Measurements from ENCODE around the gene C1orf116.

Gene C1orf116

DNA sequence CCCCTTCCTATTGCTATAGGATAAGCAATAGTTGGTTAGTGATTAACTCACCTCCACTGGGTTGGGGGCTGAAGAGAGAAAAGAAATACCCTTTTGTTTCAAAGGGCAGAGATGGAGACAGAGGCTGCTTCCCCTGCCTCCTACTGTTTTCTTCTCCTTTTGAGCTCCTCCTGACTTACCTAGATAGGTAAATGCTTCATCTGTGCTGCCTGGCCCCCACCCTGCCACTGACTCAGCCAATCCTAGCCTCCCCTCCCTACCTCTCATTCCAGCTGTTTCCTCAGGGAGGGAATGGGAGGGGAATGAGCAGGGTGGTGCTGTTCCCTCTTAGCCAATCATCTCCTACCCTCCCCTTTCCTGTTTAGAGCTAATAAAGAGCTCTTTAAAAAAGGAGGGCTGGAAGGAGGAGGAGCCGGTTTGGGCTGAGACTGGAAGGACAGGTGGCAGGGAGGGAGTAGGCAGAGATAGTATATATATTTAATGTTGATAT lies at the start of gene C1orf116:
Gene C1orf116, minus strand, starts transcription at position 229 of the 490 bp plus-strand sequence. CDS start 5,158 bp downstream, outside the sequence.
- DNase-seq: no peak

DNA sequence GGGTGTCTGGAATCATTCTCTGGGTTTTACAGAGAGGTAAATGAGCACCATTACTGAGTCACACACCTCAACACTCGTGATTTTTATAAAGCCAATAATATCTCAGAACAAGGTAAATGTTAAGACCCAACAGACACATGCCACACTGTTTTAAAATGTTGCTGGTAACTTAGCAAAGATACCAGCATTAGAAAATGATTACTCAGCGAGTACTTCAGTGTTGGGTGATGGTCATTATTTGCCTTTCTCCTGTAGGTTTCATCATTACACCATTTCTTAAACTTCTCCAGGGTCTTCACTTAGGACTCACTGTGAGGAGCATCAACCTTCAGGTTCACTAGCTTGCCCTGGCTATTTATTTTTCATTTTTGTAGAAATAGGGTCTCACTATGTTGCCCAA lies 49.2 kb upstream of the C1orf116 start:
- DNase-seq: no peak

DNA sequence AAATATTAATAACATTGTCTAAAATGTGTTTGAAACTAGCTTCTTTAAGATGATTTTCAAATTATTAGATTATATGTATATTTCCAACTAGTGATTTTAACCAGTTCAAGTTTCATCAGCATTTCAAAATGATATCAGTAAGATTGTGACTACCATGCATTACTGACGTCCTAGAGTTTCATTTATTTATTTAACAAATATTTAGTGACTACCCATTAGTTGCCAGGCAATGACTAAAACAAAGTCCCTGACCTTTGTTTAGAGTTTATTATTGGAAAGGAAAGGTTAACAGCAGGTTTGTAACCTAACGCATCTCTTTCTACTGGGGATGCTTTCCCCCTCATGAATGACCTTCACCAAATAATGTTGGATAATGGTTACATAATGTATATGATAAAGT lies 48.5 kb upstream of the C1orf116 start:
- no peak for DNase-seq

DNA sequence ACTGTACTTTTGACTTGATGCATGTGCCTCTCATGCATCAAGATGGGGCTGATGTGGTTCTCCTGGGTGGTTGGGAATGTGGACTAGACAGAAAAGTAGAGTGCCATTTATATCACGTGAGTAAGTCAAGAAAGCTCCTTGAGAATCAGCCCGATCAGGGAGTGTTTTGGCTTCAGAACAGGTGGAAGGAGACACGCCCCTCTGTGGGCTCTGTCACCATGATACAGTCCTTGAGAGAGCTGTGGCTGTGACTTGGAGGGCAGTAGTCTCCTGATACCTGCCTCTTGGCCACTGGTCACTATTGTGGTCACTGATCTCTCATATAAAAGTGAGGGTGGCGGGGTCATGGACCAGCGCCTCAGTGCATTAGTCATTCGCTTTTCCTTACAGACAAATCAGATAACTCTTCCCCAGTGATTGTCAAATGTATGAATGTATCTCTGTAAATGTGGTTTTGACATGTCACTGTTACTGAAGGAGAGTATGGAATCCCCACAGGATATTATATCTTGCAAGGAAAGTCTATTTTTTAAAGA lies 47.2 kb upstream of the C1orf116 start:
- DNase-seq: no peak

DNA sequence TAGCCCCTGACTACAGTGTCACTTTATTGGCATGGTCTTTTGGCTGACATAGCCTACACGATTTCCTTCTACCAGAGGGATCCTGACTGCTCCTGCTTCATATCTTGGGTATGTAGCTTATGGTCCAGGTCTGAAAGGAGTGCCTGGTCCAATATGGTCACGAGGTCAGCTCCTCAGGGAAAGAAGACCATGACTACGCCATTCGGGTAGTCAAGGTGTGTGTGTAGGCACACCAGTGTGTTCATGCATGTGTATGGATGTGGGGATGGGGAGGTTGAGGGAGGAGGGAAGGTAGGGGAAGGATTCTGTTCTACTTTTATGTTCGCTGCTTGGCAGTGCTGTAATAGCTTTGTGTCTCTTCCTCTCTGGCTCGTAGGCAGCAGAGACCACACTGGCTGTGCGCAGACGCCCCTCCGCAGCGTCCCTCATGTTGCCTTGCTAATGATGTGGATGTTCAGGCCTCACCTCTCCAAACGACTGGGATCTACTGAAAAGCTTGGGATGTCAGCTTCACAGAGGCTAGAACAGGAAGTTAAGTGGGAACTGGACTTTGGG lies 46.1 kb upstream of the C1orf116 start:
- no peak for DNase-seq

DNA sequence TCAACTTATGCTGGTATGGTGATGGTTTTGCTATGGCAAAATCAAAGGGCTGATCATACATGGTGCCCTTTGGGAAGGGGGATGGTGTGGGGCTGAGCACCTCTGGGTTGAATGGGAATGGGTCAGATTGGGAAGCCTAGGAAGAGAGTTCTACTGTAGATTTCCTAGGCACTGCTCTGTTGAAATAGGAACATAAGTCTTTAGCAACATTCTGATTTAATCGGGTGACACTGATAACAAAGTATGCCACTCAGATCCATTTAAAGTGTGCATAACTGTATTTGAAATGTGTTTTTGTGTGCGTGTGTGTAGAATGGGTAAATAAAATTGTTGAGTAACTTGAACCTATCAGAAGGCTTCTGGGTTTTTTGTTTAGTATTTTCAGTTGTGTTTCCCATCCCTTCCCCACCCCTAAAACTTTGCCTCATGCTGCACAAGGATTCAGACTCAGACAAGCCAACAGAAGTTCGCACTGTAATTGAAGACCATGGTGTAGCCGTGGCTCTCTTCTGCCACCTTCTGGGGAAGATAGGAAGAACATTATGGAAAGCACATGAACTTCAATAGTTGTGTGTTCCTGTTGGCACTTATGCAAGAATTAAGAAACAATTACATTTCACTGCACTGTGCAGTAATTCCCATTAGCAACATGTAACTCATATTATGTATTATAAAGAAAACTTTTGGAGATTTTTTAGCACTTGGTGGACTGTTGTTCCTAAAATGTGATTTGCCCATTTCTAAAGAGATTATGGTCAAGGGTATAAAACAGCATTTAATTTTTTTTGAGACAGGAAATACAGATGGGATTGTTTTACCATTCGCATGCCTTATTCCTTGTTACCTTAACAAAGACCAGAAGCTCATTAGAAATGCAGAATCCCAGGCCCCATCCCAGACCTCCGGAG lies 45.2 kb upstream of the C1orf116 start:
- DNase-seq: peak; percentile 66

DNA sequence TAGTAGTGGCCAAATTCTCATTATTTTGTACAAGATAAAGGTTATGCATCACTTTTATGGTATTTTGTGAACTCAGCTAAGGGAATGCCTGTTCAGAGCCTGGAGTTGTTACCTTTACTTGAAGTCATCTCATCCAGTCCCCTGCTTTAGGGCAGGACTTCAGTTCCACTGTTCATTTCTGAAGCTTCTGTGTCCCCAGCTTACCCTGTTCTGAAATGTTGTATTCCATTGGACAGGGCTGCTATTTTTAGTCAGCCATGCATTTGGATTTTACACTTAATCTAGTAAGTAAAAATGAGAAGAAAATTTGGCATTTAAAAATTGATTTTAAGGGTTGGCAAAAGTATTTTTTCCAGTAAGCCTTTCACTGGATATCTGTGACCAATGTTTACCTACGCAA lies 44.5 kb upstream of the C1orf116 start:
- no peak for DNase-seq

DNA sequence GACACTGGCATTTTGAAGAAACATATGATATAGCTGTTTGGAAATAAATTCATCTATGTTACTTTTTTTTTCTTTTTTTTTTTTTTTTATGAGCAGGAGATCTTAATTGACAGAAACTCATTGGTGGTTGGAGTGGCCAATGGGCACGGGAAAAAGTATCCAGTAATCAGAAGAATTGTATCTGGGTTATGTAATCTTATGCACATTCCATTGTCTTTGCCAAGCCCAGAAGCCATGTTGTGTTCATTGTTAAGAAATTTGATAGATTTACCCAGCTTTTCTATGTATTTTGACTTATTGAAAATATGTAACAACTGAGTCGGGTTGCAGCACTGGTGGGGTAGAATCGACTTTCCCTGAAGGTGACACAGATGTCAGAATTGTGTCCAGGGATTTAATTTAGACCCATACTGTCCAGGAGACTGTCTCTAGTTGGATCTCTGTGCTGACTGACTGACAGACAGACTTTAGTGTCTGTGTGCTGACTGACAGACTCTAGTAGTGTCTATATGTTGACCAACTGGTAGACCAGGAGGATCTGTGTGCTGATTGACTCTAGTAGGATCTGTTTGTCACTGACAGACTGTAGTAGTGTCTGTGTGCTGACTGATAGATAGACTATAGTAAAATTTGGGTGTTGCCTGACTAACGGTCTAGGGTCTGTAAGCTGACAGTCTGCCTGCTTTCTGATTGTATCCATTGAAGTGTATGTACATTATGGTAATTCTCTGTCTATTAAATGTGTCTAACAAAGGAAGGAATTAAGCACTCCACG lies 43.8 kb upstream of the C1orf116 start:
- no peak for DNase-seq

DNA sequence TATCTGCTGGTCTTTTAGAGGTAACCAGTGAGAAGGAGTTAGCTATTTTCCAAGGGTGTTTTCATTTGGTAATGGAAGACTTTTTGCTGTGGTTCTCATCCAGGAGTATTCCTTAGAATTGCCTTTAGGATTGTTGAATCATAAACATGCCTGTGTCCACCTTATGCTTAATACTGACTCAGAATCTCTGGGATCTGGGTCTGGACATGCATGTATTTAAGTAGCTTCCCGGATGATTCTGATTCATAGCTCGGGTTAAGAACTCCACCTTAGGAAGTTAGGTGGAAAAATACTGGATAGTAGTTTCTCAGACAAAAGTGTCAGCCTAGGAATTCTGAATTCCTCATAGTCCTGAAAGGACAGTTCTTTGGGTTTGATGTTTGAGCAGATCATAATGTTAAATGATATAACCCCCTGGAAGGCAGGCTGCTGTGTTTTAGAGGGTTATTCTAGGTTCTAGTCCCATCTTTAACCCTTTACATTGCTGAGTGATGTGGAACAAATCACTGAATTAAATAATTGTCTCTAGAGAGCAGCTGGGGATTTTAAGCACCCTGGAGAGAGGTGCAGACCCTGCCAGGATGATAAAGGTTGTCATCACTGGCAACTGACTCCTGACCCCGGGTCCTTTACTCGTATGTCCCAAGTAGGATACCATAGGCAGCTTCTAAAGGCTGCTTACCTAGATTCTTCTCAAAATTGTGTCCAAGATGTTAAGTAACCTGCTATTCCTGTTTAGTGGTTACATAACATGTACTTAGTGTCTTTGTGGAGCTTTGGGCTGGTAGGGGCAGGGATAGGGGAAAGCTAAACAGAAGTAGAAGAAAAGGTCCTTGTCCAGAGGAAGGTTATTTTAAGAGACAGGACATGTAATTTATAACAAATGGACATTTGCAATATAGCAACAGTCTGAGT lies 41.6 kb upstream of the C1orf116 start:
- DNase-seq: no peak

DNA sequence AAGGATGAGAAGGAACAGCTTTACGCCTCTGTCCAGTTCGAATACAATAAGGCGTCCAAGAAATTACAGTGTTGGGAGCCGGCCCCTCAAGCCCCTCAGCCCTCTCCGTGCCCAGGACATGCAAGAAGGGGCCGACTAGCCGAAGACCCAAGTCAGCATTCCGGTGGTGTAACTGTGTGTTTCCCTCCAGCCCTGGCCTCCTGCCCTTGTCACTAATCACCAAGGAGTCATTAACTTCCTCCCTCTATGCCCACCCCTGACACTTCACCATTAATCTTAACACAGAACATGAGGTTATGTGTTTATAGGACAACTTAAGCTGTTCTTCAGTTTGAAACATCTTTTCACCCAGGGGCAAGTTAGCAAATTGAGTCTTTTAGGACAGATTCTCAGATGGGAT lies 39.7 kb upstream of the C1orf116 start:
- no peak for DNase-seq

DNA sequence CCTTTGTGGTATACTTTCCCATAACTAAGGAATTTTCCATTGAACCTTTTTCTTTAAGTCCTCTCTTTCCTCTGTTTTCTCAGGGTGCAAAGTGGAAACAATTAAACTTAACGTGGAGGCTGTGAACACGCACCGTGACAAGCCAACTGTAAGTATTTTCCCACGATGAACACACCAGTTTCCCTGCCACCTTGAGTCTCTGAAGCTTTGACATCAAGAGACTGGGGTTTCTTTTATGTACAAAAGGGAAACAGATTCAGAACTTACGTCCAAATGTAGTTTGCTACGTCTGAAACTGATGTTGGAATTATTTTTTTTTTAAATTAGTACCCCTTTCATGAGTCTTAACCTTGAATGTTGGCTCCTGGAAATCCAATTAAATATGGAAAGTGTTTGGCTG lies 38.9 kb upstream of the C1orf116 start:
- DNase-seq: no peak

DNA sequence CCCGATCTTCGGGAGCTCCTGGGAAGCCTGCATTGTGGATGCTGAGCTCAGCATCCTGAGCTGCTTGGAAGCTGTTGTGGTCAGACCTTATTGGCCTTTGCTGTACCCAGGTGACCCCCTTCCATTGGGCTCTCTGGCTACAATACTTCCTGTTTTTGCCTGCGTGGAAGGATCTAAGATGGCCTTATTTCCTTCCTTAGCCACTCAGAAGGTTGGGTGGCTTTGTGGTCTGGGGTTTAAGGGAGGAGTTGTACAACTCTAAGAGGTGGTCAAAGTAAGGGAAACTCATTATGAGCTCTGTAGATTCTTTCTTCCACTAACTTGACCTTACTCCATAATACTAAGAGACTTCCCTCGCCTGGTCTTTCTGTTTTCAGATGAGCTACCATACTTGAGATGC lies 38.3 kb upstream of the C1orf116 start:
- no peak for DNase-seq

DNA sequence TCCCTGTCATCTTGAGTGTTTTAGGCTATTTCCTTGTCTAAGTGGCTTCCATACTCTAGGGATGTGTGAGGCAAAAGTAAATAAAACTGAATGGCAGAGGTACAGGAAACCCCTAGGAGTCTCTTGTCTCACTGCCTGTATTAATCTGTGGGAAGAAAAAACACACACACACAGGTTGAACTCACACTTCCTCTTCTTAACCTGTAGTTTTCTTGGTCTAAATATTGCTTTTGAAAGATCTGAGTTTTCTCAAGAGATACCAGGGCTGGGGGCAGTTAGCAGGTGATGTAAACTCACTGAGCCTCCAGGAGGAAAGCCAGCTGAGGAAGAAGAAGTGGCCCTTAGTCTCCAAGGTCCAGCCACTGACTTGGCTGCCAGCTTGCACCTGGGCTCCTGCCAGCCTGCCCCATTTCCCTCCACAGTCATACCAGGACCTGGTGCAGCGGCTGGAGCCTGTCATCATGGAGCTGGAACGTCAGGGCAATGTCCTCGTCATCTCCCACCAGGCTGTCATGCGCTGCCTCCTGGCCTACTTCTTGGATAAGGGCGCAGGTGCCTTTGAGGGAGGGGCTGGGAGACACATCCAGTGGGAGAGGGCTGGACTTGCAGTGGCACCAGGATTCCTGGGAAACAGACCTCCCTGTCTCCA lies 37.4 kb upstream of the C1orf116 start:
- DNase-seq: no peak

DNA sequence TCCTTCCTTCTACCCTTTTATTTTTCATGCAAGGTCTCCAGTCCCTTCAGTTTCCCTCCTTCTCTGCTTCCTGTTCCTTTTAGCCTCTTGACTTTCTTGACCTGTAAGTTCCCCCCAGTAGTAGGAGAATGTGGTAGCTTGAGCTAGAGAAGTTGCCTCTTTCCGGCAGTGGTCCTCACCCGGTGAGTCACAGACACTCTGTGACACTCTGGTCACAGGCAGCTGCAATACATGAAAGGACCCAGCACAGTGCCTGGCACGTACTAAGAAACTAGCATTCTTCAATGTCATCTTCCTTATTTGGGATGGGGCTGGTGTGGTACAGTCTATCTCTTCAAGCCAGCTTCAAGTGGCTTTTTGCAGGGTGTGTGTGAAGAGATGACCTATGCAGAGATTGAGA lies 36.5 kb upstream of the C1orf116 start:
- DNase-seq: no peak

DNA sequence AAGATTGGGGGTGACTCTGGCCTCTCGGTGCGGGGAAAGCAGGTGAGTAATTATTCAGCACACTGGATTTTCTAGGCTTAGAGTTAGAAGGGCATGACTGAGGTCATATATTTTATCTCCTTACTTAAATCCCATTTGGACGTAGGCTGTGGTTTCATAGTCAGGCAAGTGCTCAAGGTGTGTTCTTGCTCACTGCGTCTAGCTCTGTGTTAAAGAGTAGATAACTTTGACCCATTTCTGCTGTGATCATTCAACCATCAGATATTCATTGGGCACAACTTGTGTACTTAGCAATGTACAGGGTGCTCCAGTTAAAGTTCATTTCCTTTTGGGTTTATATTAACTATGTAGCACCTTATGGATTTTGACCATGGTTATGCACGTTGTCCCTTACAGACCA lies 35.1 kb upstream of the C1orf116 start:
- DNase-seq: no peak

DNA sequence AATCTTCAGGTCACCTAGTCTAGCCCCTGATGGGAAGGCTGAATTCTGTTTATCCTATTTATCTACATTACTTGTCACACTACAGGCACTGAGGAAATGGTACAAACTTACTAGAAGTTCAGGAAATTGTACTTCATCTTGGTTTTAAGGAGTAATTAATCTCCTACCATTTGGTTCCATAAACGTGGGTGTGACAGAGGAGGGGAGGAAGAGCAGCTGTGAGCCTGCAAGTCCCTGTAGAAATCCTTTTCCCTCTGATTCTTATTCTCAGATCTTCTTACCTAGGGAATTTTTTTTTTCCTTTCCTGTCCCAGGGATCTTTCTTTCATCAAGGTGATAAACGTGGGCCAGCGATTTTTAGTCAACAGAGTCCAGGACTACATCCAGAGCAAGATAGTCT lies 34.6 kb upstream of the C1orf116 start:
- no peak for DNase-seq

DNA sequence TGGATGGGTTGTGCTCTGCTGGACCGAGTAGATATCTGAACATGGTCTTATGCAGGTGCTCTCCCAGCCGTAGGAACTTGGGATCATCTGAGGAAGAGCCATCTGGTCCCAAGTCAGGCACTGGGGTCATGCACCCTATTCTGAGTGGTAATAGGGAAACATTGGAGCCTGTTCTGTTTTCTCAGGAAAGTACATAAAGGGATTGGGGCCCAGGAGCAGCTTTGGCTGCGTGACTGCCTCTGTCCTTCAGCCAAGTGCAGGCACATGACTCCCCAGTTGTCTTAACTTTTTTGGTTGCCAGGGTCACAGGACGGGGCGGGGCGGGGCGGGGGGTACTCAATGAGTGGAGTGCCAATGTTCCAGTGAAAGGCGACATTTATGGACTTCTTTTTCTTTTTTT lies 32.0 kb upstream of the C1orf116 start:
- no peak for DNase-seq

DNA sequence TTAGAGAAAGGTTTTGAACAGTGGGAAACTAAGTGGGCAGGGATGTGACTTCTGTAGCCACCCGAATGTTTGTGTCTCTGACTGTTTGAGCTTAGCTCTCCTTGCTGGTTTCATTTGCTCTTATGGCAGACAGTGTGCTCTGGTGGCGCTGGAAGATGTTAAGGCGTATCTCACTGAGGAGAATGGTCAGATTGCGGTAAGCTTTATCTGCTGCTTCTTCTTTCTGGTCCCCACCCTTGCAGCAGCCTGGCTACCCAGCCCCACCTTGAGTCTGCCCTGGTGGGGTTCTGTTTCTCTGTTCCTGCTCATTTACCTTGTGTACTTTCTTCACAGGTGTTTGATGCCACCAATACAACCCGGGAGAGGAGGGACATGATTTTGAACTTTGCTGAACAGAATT lies 30.5 kb upstream of the C1orf116 start:
- no peak for DNase-seq

DNA sequence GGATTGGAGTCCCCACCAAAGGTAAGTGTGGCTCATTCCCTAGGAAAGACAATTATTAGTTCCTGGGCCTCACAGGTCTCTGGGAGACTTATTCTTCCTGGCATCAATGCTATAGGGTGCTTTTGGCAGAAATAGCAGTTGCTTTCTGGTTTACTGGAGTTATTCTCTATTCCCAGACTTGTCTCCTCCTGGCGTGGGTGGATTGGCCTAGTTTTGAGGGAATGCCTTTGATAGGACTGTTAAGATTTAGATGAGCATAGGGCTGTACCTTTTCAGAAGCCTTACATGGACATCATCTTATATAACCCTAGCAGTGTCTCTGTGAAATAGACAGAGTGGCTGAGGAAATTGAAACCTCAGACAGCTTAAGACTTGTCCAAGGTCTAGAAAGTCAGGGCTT lies 29.5 kb upstream of the C1orf116 start:
- DNase-seq: no peak

DNA sequence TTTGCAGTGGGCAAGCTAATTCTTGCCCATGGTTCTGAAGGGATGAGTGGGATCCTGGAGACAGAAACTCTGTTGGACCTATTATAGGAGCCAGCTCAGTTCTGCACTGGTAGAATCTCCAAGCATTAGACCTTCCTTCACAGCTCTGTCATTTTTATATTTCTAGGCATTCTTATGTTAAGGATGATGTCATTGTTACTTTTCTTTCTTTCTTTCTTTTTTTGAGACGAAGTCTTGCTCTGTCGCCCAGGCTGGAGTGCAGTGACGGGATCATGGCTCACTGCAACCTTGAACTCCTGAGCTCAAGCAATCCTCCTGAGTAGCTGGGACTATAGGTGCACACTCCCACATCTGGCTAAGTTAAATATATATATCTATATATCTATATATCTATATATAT lies 28.0 kb upstream of the C1orf116 start:
- no peak for DNase-seq

DNA sequence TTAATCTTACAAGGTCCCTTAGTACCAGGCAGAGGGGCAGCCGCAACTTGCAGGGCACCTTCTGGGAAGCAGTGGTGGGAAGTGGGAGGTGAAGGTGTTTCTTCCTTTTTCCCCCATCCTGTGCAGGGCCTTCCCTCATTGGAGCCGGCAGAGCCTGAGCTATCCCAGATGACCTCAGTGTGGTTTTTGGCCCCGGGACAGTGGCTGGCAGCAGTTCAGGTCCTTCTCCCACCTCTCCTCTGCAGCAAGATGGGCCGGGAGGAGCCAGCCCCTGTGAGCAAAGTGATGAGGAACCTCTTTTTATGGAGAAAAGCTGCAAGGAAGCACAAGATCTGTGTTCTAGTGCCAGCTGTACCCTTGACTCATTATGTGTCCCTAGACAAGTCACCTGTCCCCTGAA lies 27.3 kb upstream of the C1orf116 start:
- DNase-seq: no peak
